Psoas muscle (tissue), 8 donors: ENCODE data around the gene STAT3. TPM values are rescaled to one million over a fixed set of nuclear protein-coding genes. Genes with fewer than 3 reads are reported as not detected.

ENCODE experiments used
- ATAC-seq, 4 donors: fragments of 200-7000 bp; cut with Tn5 transposase; one replicate each; pipeline ENCODE4 v1.9.1; 2020; ENCODE audit warnings: moderate library complexity in 3 of 4, mild to moderate bottlenecking in 2 of 4
- DNase-seq, 2 donors: peaks; one replicate each; pipeline ENCODE4 v3.0.0-alpha.2; 2020
- H3K27ac ChIP-seq: fragments of 200-600 bp; one replicate; pipeline ENCODE4 v1.8.0; 2022
- H3K27me3 ChIP-seq, 3 donors: fragments of 200-600 bp in 1 of 3; one replicate each; pipeline versions ENCODE4 v1.6.1 to v1.8.0; 2013 to 2022; ENCODE audit warnings: low read length in 2 of 3, mild to moderate bottlenecking in 2 of 3, moderate library complexity in 1 of 3; ENCODE audit not compliant: insufficient read depth in 3 of 3
- H3K36me3 ChIP-seq, 2 donors: fragments of 200-600 bp in 1 of 2; one replicate each; pipeline versions ENCODE4 v1.6.1 to v1.8.0; 2013 to 2022; ENCODE audit warnings: low read depth in 1 of 2, mild to moderate bottlenecking in 1 of 2, moderate library complexity in 1 of 2; ENCODE audit not compliant: insufficient read depth in 1 of 2
- H3K4me1 ChIP-seq: fragments of 200-600 bp; one replicate; pipeline ENCODE4 v1.8.0; 2022
- H3K4me3 ChIP-seq: fragments of 200-600 bp; one replicate; pipeline ENCODE4 v1.8.0; 2022; ENCODE audit warnings: mild to moderate bottlenecking
- H3K9me3 ChIP-seq: fragments of 200-600 bp; one replicate; pipeline ENCODE4 v1.8.0; 2022
- CTCF ChIP-seq: fragments of 200-600 bp; IDR thresholded peaks from one replicate; pipeline ENCODE4 v1.8.0; 2022; ENCODE audit warnings: antibody characterized with exemption
- WGBS, 3 donors: extraction: QIAGEN DNeasy Blood & Tissue Kit; methylation state at CpG; one replicate each; pipeline versions ENCODE4 v1.1.6 to v1.1.7; 2013; 5-methylcytosine and 5-hydroxymethylcytosine counted together
- intact Hi-C, 2 donors: fragments of 100-400 bp; cut with DNase I; formaldehyde crosslinking; loops; one replicate each; pipeline versions ENCODE4 v1.11.0 to v1.14.2; 2022
- polyA plus RNA-seq, 3 donors: library from polyadenylated mRNA; stranded (reverse); fragments of 200-250 nt; gene quantifications; one replicate each; pipeline ENCODE4 v1.2.3, GENCODE V29; 2013
- total RNA-seq, 4 donors: library from RNA; stranded (reverse); fragmentation: NEBNext Ultra II Directional in 2 of 4; extraction: Animal tissue kit (Norgen Biotek cat#: 25700) in 2 of 4; gene quantifications; one replicate each; pipeline versions ENCODE4 v1.2.1 to v1.2.4, GENCODE V29; 2021 to 2023
- donor health status: healthy with polysubstance abuse.
- donor health status: DM: no; HTN: no; CAD: no; lungs with moderate emphysema.
- donor health status: Bipolar disorder and iron deficiency.
- donor health status: healthy.
- donor health status: DM: yes; HTN: yes; CAD: no.
- donor health status: DM: no; HTN: no; CAD: no.
- donor health status: DM: no; HTN: no; CAD: no.
- donor health status: DM: yes; HTN: yes; CAD: no.

STAT3 gene
- total and polyA plus RNA-seq, 7 donors = 67.3 to 279 (median 111) TPM

GRCh38 chr17:42387661-42388380 lies 421 bp downstream of the STAT3 start:
- intact Hi-C loops = loop anchor here in 1 of 2 donors (2.0 kb wide), 1 partner anchor 19 kb away; no protein-coding TSS in a partner anchor
- Histone ChIP-seq H3K36me3 (no peaks in the 10 kb centered on the region), H3K9me3 (no peaks in the 10 kb centered on the region), H3K27ac (peak overlapping the region; percentile 98), H3K4me1 (peaks cover 31% of the 10 kb centered on the region), H3K27me3 (no peaks in the 10 kb centered on the region), H3K4me3 (peak overlapping the region; percentile 92)
- 0 to 1% (median 1%) methylated on average over 37 to 62 of the region's 62 CpGs for WGBS, 3 donors
- DNase-seq (peak; percentile 52 to 77), ATAC-seq (peak; percentile 44 to 69 (median 66))
- TF ChIP-seq CTCF = no peak

GRCh38 chr17:42386777-42387657 lies 1.2 kb downstream of the STAT3 start:
- intact Hi-C loops = no loop called here
- ATAC-seq = no peak
- Histone ChIP-seq H3K27me3 (no peaks in the 10 kb centered on the region), H3K36me3 (no peaks in the 10 kb centered on the region), H3K4me3 (peak overlapping the region; percentile 92), H3K27ac (peak overlapping the region; percentile 98), H3K4me1 (peaks cover 36% of the 10 kb centered on the region), H3K9me3 (no peaks in the 10 kb centered on the region)
- TF ChIP-seq CTCF = no peak
- DNase-seq = no peak
- 2 to 8% (median 3%) methylated on average over 8 of the region's 8 CpGs for WGBS, 3 donors

GRCh38 chr17:42381898-42382297 lies 6.3 kb downstream of the STAT3 start:
- H3K27ac ChIP-seq = peak overlapping the region; percentile 66

GRCh38 chr17:42380935-42381334 lies 7.3 kb downstream of the STAT3 start:
- no peak for ATAC-seq
- no peak for TF ChIP-seq CTCF
- no peak for DNase-seq
- Histone ChIP-seq H3K9me3 (no peaks in the 10 kb centered on the region), H3K4me3 (no peak overlapping the region), H3K27me3 (no peaks in the 10 kb centered on the region), H3K36me3 (peaks cover 0 to 4% of the 10 kb centered on the region in 2 donors), H3K4me1 (peaks cover 63% of the 10 kb centered on the region), H3K27ac (peak overlapping the region; percentile 66)
- intact Hi-C loops = loop anchor here in 1 of 2 donors (5.0 kb wide), 1 partner anchor 1731 kb away; no protein-coding TSS in a partner anchor
- 67 to 89% (median 81%) methylated on average over 3 of the region's 3 CpGs for WGBS, 3 donors

More at GRCh38 chr17:42381898-42382297, 6.3 kb downstream of the STAT3 start:
- Histone ChIP-seq H3K36me3 (peaks cover 0 to 4% of the 10 kb centered on the region in 2 donors), H3K4me3 (no peak overlapping the region), H3K27me3 (no peaks in the 10 kb centered on the region), H3K9me3 (no peaks in the 10 kb centered on the region), H3K4me1 (peaks cover 68% of the 10 kb centered on the region)
- DNase-seq (no peak), ATAC-seq (peak in 3 of 4 donors; percentile 59 to 89 (median 81))
- WGBS, 3 donors = 35 to 61% (median 57%) methylated on average over 3 of the region's 3 CpGs
- intact Hi-C loops = loop anchor here in 1 of 2 donors (5.0 kb wide), 1 partner anchor 1730 kb away; no protein-coding TSS in a partner anchor
- TF ChIP-seq CTCF = no peak
